H1 (cell line): ENCODE results near the gene MSI1. TPM values are rescaled to one million over a fixed set of nuclear protein-coding genes. Genes with fewer than 3 reads are reported as not detected.

Experiments used
- CBX8 ChIP-seq: fragments of 300-800, 300-1000 bp; sonication (generic); IDR thresholded peaks from 2 replicates; pipeline ENCODE4 v1.7.1; 2016; ENCODE audit warnings: low read depth, low read length, borderline replicate concordance
- CEBPB ChIP-seq: IDR thresholded peaks from 2 replicates; pipeline ENCODE4 v1.6.1; 2012; ENCODE audit warnings: low read depth, low read length
- CREB1 ChIP-seq: IDR thresholded peaks from 2 replicates; pipeline ENCODE4 v1.6.1; 2012; ENCODE audit warnings: inconsistent platforms
- KDM4A ChIP-seq: IDR thresholded peaks from one replicate; pipeline ENCODE4 v1.7.1; 2012; ENCODE audit warnings: low read depth, mild to moderate bottlenecking, moderate library complexity, low read length, inconsistent platforms; ENCODE audit not compliant: severe bottlenecking
- SIN3A ChIP-seq, 2 experiments: IDR thresholded peaks in 1 of 2; conservative IDR thresholded peaks in 1 of 2; 2 replicates each; pipeline ENCODE4 v1.6.1; 2011 to 2012; ENCODE audit warnings: low read length in 2 of 2, improper control_type of control experiment in 1 of 2, low read depth in 1 of 2, mild to moderate bottlenecking in 1 of 2
- SIRT6 ChIP-seq: IDR thresholded peaks from one replicate; pipeline ENCODE4 v1.7.1; 2012; ENCODE audit warnings: low read length, inconsistent platforms
- SUZ12 ChIP-seq: fragments of 200-600 bp; sonication (generic); IDR thresholded peaks from 2 replicates; pipeline ENCODE4 v1.6.1; 2012; ENCODE audit warnings: mild to moderate bottlenecking, inconsistent platforms, low read length, moderate library complexity, mixed read lengths
- YY1 ChIP-seq: IDR thresholded peaks from 2 replicates; pipeline ENCODE4 v1.6.1; 2011; ENCODE audit warnings: low read depth, mild to moderate bottlenecking, low read length
- polyA plus RNA-seq, 7 experiments: library from polyadenylated mRNA; depleted of rRNA in 3 of 7; stranded (reverse) in 5 of 7; unstranded in 2 of 7; fragments of >200 nt in 5 of 7; fragments of 200-250 nt in 2 of 7; gene quantifications; 1 replicate in 5 of 7; 2 replicates in 1 of 7; 4 replicates in 1 of 7; pipeline versions ENCODE4 v1.2.1 to v1.2.3, GENCODE V29; 2011 to 2013; ENCODE audit warnings: missing spikeins in 2 of 7, mixed read lengths in 2 of 7
- total RNA-seq: library from RNA; stranded (reverse); fragmentation: NEBNext Ultra II Directional; extraction: Animal tissue kit (Norgen Biotek cat#: 25700); gene quantifications from 2 replicates; pipeline ENCODE4 v1.2.1, GENCODE V29; 2021

MSI1 gene
- total and polyA plus RNA-seq, 2 of the 8 experiments (the other 6 are each of a cell fraction or from before 2014, with no cell fraction given) = 13.5 to 51.9 TPM

GRCh38 chr12:120369603-120370342, 809 bp upstream of the MSI1 start (continued):
- no peak for TF ChIP-seq SIRT6
- TF ChIP-seq CBX8 = no peak
- no peak for TF ChIP-seq SIN3A (conservative IDR thresholded peaks at IDR 0.05 in 1 of 2, IDR thresholded peaks at IDR 0.05 in 1 of 2; ENCODE audit: low read depth in 1 of 2, low read length in 2 of 2)
- no peak for TF ChIP-seq CEBPB
- no peak for TF ChIP-seq YY1
- no peak for TF ChIP-seq CREB1
- TF ChIP-seq SUZ12 = no peak
- TF ChIP-seq KDM4A = no peak
- TF ChIP-seq, all 59 proteins: peak for 0
